ENCODE measurements around the gene SLC26A3. TPM values are rescaled to one million over a fixed set of nuclear protein-coding genes. Genes with fewer than 3 reads are reported as not detected.

The SLC26A3 gene
- total RNA-seq, 1 experiment from 2014 or later: not detected

GRCh38 chr7:107838024-107838601 lies 35.1 kb upstream of the SLC26A3 start:
- Mint-ChIP-seq H3K4me3 (no peak overlapping the region), H3K36me3 (ENCODE audit: insufficient read depth in 1 of 3, low read depth in 3 of 3) (no peaks in the 10 kb centered on the region), H3K9me3 (peaks cover 0 to 3% of the 10 kb centered on the region in 2 experiments; a peak in 3 of 5 replicates), H3K27ac (no peak overlapping the region), H3K27me3 (ENCODE audit: low read depth) (no peaks in the 10 kb centered on the region; the same call in none of the 2 replicates), H3K4me1 (no peaks in the 10 kb centered on the region)
- Histone ChIP-seq H2AK5ac (ENCODE audit: insufficient read length, low read length) (no peak overlapping the region), H2BK120ac (ENCODE audit: low read depth, low read length, poor library complexity, severe bottlenecking) (no peak overlapping the region), H3K4ac (ENCODE audit: low read depth, low read length) (no peak overlapping the region), H4K91ac (ENCODE audit: insufficient read length, low read depth, low read length) (no peak overlapping the region), H4K20me1 (ENCODE audit: control insufficient read depth, insufficient read depth, insufficient read length) (no peaks in the 10 kb centered on the region), H2BK15ac (ENCODE audit: low read depth, low read length) (no peak overlapping the region), H3K23ac (ENCODE audit: insufficient read length, low read depth, low read length) (no peak overlapping the region), H3K14ac (ENCODE audit: insufficient read depth, low read length) (no peak overlapping the region), H3K23me2 (ENCODE audit: insufficient read length, low read depth, low read length, poor library complexity, severe bottlenecking) (no peaks in the 10 kb centered on the region), H4K5ac (ENCODE audit: insufficient read length, low read depth, low read length) (no peak overlapping the region), H2AFZ (ENCODE audit: low read length) (no peak overlapping the region), H3K56ac (ENCODE audit: insufficient read length, low read depth, low read length) (no peak overlapping the region), H3K4me1 (ENCODE audit: insufficient read depth, low read length) (no peaks in the 10 kb centered on the region), H3K27ac (ENCODE audit: insufficient read length, low read depth, low read length) (no peak overlapping the region), H3K4me2 (ENCODE audit: insufficient read depth, insufficient read length, low read length) (no peak overlapping the region), H3K79me2 (ENCODE audit: insufficient read depth, low read length) (no peaks in the 10 kb centered on the region), H3T11ph (ENCODE audit: low read length) (no peak overlapping the region), H2BK5ac (ENCODE audit: insufficient read length, low read length) (no peak overlapping the region), H2BK20ac (ENCODE audit: low read depth, low read length, poor library complexity, severe bottlenecking) (no peak overlapping the region), H3K9ac (ENCODE audit: extremely low read depth, insufficient read length, low read length) (no peak overlapping the region), H2BK12ac (ENCODE audit: insufficient read length, low read depth, low read length) (no peak overlapping the region), H3K9me3 (ENCODE audit: control insufficient read depth, low read depth, low read length) (no peaks in the 10 kb centered on the region), H3K27me3 (ENCODE audit: insufficient read depth, low read length) (no peaks in the 10 kb centered on the region), H4K8ac (replicated peaks; ENCODE audit: insufficient read length, low read depth, low read length) (no peak overlapping the region), H3K79me1 (ENCODE audit: insufficient read depth, low read depth, low read length, poor library complexity, severe bottlenecking) (no peaks in the 10 kb centered on the region), H3K18ac (ENCODE audit: insufficient read length, low read depth, low read length) (no peak overlapping the region)
- WGBS (ENCODE audit: extremely low coverage, insufficient read length, low lambda C conversion rate): no CpG with 5 or more reads among the region's 3 CpGs
- DNase-seq: no peak
- no peak for TF ChIP-seq CTCF (conservative IDR thresholded peaks at IDR 0.05)

Measured in H9 (cell line).